GM20431 (cell line): ENCODE measurements around the gene CRIP3.

Experiments
- in situ Hi-C: fragments of 300-500 bp; cut with MseI, MboI; formaldehyde crosslinking; loops from one replicate; pipeline ENCODE4 v1.15.0; 2020; ENCODE audit warnings: low sequenced_read_pairs; ENCODE audit not compliant: unreplicated experiment

The CRIP3 gene

DNA sequence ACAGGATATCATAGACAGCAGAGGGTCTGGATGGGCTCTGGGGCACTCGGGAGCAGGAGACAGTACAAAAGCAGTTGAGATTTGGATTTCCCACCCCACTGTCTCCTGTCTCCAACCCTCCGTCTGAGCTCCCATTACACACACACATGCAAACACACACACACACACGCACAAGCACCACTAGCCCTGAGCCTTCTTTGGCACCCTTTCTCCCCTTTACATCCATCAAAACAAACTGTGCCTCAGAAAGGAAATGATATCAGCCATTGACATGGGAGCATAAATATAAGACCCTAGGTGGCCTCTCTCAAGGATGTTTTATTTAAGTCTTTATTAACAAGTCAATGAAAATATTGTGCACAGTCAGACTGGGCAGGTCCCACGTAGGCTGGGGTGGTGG lies 47.8 kb downstream of the CRIP3 start:
- in situ Hi-C loops = loop anchor here (10.0 kb wide), 1 partner anchor 144 kb away; no protein-coding TSS in a partner anchor

DNA sequence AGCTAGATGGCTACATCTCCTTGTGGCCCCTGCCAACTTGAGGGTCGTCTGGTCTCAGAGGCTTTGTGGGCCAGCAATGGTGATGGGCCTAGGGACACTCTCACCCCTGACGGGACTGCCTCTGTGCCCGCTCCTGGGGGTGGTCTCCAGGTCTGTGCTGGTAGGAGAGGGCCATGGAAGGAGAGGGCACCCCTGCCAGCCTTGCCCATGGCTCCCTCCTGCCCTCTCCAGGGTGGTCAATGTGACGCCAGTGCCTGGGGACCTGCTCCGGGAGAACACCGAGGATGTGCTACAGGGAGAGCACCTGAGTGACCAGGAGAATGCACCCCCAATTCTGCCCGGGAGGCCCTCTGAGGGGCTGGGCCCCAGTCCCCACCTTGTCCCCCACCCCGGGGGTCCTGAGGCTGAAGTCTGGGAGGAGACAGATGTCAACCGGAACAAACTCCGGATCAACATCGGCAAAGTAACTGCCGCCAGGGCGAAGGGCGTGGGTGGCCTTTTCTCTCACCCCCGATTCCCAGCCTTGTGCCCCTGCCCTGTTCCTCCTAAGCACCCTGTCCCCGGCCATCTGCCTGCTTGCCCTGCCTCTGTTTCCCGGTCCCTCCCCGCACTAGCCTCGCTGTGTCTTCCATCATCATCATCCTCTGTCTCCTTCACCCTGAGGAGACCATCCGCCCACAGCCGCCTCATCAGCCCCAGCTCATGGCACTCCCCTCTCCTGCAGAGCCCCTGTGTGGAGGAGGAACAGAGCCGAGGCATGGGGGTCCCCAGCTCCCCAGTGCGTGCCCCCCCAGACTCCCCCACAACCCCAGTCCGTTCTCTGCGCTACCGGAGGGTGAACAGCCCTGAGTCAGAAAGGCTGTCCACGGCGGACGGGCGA lies 49.6 kb downstream of the CRIP3 start:
- in situ Hi-C loops = no loop called here

DNA sequence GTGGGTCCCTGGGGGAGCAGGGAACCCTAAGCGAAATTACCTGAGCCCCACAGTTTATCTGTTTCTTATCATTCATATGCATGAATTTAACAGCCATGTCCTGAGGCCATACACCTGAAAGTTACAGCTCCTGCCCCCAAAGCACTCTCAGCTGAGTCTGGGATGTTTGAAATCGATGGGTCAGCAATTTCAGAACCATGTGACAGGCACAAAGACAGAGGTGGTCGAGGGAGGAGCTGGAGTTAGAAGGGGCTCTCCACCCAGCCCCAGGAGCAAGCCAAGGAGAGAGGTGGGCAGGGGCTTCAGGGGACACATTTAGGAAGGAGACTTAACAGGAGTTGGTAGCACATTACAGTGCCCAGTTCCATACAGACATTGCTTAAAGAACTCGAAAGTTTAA lies 50.4 kb downstream of the CRIP3 start:
- in situ Hi-C loops = no loop called here

GRCh38 chr6:43257367-43258145 lies 51.1 kb downstream of the CRIP3 start:
- in situ Hi-C loops = no loop called here

- in situ Hi-C loops = no loop called here
Observed at GRCh38 chr6:43256670-43257366, 51.8 kb downstream of the CRIP3 start.
